GDM1 (cell line): Measurements from ENCODE around the gene KIZ.

Source experiments
- DNase-seq: peaks from one replicate; lab custom pipeline; 2025; lab: John Stamatoyannopoulos, UW

The KIZ gene

GRCh38 chr20:21269772-21270171 is 143.9 kb downstream of the KIZ start:
- no peak for DNase-seq

- DNase-seq: no peak
These were observed 144.9 kb downstream of the KIZ start for GRCh38 chr20:21270806-21271205.

- no peak for DNase-seq
These were observed 146.4 kb downstream of the KIZ start for GRCh38 chr20:21272279-21272678.

GRCh38 chr20:21272679-21273078 is 146.8 kb downstream of the KIZ start:
- no peak for DNase-seq

- no peak for DNase-seq
These were observed 148.0 kb downstream of the KIZ start for GRCh38 chr20:21273755-21274386.

- no peak for DNase-seq
These were observed 152.9 kb downstream of the KIZ start for GRCh38 chr20:21278829-21279228.

- DNase-seq: no peak
These were observed 154.0 kb downstream of the KIZ start for GRCh38 chr20:21279706-21280521.

GRCh38 chr20:21280522-21281016 is 154.7 kb downstream of the KIZ start:
- DNase-seq: no peak

- DNase-seq: no peak
These were observed 160.9 kb downstream of the KIZ start for GRCh38 chr20:21286775-21287174.

GRCh38 chr20:21288587-21289370 is 162.9 kb downstream of the KIZ start:
- no peak for DNase-seq

GRCh38 chr20:21289651-21290050 is 163.8 kb downstream of the KIZ start:
- DNase-seq: no peak

GRCh38 chr20:21291026-21291425 is 165.1 kb downstream of the KIZ start:
- DNase-seq: no peak

GRCh38 chr20:21294755-21295154 is 168.9 kb downstream of the KIZ start:
- no peak for DNase-seq
